Posterior cingulate gyrus (tissue), 11 donors: ENCODE data around the gene CHST5.

Source experiments
- DNase-seq, 10 donors: peaks; one replicate each; pipeline versions ENCODE4 v3.0.0 to v3.0.0-alpha.2; 2020 to 2021; ENCODE audit warnings: mixed read lengths in 3 of 10
- intact Hi-C: fragments of 100-400 bp; cut with DNase I; formaldehyde crosslinking; loops from one replicate; pipeline ENCODE4 v1.15.1; 2023

The CHST5 gene

DNA sequence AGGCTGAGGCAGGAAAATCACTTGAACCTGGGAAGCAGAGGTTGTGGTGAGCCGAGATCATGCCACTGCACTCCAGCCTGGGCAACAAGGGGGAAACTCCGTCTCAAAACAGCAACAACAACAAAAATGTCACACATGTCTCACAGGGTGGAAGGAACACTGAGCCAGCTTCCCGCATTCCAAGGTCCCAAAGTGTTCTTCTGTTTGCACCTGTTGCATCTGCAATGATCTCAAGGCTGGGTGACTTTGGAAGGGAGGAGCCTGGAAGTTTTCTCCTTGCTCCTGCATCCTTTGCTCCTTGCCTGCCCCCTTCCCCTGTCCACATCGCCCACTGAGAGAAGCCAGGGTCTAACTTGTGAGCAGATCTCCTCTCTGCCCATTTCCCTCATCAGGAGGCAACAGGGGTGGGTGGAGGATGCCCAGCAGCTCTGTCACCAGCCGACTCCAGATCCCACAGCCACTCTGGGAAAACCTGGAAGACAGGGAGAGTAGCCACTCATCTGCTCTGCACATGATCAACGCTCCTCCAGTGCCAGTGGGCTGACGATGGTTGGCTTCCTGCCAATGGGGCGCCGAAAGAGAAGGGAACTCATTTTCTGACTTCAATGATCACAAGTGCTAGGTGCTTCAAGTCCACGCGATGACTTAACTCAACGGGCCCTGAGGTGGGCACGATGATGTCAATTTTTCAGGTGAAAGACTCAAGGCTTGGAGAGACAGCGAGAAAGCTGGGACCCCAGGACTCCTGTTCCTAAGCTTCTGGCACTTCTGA, 53.3 kb downstream of the CHST5 start:
- intact Hi-C loops: no loop called here
- DNase-seq: peak in 1 of 10 donors; percentile 39

DNA sequence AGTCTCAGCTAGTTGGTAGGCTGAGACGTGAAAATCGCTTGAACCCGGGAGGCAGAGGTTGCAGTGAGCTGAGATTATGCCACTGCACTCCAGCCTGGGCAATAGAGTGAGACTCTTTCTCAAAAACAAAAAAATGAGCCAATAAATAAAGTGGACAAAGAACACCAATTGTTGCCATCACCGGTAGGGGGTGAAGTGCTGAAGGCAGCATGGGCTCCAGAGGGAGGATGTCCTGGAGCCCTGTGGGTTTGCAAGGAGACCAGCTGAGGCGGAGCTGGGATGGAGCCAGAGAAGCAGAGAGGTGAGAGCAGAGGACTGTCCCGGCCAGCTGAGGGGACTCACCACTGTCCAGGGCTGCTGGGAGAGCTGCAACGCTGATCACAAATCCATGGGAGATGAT, 54.4 kb downstream of the CHST5 start:
- intact Hi-C loops: no loop called here
- peak in 1 of 10 donors; percentile 29 for DNase-seq

DNA sequence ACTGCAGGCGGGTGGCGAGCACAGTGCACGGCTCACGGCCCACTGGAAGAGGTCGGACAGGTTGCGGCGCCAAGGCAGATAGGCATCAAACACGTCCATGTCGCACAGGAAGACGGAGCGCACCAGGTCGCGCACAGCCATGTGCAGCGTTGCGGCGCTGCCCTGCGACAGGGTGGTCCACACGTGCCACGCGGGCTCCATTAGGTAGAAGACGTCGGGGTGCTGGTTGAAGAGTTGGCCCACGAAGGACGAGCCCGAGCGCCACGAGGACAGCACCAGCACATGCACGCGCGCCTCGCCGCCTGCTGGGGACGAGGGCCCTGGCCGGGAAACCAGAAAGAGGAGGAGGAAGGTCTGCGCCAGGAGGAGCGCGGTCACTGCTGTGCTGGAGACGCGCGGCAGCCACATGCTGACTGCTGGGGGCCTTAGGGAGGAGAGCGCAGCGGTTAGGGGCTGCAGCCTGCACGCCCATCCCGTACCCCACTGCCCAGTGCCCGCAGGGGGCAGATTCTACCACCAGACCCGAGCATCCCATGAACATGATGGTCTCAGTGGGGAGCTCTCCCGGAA, 56.4 kb downstream of the CHST5 start:
- intact Hi-C loops: no loop called here

More for the DNA sequence above, 56.4 kb downstream of the CHST5 start:
- peak in 1 of 10 donors; percentile 64 for DNase-seq
